NCI-H524 treated with DMSO at 0.1 percent for 48 hours (cell line): ENCODE data around the gene PCBP4.
"Not testable (repeated sequence)": the region's sequence is repeated elsewhere in the genome, so short reads cannot be mapped to it uniquely, and the experiment has no call there.

Experiments used
- DNase-seq: peaks from one replicate; lab custom pipeline; 2025; lab: John Stamatoyannopoulos, UW

Gene PCBP4

DNA sequence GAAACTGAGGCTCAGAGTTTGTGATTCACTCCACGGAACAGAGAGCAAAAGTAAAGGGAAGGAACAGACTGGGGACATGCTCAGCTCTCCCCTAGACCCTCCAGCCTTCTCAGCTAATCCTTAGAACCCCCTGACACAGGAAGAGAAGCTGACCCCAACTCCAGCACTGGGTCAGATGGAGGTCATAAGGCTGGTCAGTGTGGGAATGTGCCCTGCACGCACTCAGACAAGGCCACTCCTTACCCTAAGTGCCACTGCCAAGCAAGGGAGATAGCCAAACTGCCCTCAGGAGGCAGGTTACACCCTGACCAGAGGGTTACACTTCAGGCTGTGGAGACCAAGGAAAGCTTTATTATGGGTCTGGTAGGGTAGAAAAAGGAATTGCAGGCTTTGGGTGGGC, 27.3 kb upstream of the PCBP4 start:
- DNase-seq = no peak

DNA sequence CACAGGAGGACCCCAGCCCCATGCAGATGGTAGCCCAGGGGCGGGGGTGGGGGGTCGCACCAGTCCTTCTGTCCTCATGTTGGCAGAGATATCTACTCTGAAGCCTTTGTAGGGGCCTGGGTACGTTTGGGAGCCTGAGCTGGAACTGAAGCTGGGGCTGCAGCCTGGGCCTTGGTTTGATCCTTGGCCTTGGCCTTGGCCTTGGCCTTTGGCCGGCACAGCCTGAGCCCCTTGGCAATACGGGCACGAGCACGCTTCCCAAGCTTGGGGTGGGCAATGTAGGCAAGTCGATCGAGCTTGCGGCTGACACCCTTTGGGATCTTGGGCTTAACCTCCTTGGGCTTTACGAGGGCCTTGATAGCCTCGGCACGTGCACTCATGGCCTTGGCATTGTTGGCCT, 26.4 kb upstream of the PCBP4 start:
- DNase-seq = not testable (repeated sequence)

DNA sequence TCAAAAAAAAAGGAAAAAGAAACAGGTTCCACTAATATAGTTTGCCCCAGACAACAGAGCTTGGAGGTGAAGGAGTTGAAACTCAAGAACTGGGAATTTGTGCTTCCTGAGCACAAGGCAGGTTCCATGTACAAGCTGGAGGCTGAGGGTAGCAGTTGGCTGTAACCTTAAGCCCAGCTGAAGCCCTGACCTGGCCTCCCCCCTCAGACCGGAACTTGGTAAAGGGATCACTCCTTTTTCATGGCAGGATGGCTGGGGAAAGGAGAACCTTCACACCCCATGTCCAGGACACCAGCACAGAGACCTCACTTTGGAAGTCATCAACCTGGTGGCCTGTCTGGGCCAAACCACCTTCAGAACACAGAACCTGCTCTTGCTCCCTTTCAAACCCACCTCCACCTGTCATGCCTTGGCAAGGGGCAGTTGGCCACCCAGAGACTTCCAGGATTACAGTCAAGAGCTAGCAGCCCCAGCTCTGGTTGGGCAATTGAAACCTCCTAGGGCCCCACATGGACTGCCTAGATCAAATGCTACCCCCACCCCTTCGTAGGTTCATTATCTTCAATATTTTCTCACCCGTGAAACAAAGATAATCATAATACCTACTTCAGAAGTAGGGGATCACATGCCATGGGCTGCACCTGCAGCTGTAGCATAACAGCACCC, 24.9 kb upstream of the PCBP4 start:
- no peak for DNase-seq

DNA sequence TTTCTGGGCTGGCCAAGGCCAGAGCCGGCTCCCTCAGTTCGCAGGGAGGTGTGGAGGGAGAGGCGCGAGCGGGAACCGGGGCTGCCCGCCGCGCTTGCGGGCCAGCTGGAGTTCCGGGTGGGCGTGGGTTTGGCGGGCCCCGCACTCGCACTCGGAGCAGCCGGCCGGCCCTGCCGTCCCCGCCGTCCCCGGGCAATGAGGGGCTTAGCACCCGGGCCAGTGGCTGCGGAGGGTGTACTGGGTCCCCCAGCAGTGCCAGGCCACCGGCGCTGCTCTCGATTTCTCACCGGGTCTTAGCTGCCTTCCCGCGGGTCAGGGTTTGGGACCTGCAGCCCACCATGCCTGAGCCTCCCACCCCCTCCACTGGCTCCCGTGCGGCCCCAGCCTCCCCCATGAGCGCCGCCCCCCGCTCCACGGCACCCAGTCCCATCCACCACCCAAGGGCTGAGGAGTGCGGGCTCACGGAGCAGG, 23.3 kb upstream of the PCBP4 start:
- not testable (repeated sequence) for DNase-seq

GRCh38 chr3:51988286-51989146, 21.3 kb upstream of the PCBP4 start:
- DNase-seq = no peak

GRCh38 chr3:51987568-51987967, 20.3 kb upstream of the PCBP4 start:
- DNase-seq = no peak

DNA sequence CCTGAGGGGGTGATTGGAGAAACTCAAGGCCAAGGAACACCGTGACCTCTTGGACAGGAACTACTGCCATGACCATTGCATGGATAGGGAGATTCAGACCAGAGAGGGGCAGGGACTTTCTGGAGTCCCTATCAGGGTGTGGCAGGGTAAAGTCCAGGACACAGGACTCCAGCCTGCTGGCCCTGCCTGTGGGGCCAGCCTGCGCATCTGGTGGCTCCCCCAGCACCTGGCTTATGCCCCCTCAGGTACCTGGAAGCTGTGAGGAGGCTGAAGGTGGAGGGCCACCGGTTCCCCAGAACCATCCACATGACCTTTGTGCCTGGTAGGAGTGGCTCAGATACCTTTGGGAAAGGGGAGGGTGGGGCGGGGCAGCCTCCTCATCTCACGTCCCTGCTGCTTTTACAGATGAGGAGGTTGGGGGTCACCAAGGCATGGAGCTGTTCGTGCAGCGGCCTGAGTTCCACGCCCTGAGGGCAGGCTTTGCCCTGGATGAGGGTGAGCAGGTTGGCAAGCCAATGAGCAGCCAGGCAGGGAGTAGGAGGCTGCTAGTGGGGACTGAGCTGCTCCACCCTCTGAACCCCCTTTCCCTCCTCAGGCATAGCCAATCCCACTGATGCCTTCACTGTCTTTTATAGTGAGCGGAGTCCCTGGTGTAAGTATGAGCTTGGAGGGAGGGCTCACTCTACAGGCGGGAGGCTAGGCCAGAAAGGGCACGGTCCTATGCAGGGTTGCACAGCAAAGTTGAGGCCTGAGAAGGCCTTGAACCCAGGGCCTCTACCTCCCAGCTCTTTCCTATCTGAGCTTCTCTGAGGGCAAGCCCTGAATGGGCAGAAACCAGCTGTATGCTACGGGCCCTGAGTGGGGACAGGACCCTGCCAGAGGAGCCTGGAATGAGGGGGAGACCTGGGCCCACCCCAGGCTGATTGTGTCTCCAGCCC, 19.0 kb upstream of the PCBP4 start:
- DNase-seq = no peak

DNA sequence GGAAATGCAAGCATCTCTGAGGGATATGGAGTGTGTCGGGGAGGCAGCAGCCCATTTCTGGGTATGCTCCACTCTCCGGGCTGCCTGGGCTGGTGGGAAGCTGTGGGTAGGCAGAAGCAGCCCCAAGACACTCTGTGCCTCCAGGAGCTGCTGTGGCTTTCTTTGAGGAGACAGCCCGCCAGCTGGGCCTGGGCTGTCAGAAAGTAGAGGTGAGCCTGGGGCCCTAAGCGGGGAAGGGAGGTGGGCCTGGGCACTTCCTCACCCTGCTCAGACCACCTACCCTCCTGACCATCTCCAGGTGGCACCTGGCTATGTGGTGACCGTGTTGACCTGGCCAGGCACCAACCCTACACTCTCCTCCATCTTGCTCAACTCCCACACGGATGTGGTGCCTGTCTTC, 17.8 kb upstream of the PCBP4 start:
- DNase-seq = no peak

GRCh38 chr3:51984269-51984647, 17.0 kb upstream of the PCBP4 start:
- no peak for DNase-seq

DNA sequence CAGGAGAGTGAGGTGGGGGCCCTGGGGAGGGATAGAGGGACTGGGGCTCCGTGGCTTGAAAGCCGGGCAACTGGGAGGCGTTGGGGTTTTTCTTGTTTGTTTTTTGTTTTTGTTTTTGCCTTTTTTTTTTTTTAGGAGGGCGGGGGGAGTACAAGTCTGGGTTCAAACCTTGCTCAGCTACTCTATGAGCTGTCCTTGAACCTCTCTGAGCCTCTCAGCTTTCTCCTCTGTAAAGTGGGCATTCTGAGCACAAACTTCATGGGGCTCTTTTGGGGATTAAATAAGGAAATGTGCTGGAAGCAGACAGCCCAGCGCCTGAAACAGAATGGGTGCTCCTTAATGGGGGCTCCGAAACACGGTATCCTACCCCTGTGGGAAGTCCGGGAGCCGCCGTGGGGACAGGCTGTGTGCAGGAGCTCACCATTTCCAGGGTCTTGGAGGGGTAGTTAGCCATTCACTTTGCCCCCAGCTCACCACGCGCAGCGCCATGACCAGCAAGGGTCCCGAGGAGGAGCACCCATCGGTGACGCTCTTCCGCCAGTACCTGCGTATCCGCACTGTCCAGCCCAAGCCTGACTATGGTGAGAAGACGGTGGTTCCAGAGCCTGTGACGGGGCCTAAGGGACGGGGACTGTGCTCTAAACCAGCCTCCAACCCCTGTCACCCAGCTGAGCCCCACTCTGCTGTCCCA, 16.5 kb upstream of the PCBP4 start:
- no peak for DNase-seq

DNA sequence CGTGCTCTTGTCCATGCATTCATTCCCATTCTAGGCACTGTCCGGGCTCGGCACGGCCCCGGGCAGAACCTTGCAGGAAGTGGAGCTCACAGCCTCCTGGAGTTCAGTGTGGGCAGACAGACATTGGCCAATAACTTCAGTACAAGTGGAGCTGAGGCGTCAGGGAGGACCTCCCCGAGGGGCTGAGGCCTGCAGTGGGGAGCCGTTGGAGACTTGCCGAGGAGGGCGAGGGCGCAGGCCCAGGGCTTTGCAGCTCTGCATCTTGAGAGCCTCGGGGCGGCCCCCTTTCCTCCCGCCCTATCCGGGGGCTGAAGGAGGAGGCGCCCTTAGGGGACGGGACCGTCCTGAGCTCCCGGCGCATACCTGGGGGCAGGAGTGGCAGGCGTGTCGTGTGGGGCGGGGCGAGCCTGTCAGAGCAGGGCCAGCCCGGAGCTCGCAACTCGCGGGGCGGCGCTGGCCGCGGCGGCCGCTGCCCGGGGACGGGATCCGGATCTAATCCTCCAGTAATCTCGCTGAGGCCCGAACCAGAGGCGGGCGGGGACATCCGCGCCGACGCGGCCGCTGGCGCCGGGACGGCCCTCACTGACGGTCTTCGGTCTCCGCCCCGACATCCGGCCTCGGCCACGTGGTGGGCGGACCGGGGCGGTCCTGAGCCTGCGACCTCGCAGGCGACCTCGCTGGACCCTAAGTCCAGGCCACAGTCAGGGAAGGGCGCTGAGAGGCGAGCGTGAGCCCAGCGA, 15.8 kb upstream of the PCBP4 start, which contains the start of gene ACY1:
ACY1 (plus strand) TSS at position 698 of the 740 bp plus-strand sequence. CDS start 530 bp downstream, outside the sequence.
- DNase-seq = no peak

DNA sequence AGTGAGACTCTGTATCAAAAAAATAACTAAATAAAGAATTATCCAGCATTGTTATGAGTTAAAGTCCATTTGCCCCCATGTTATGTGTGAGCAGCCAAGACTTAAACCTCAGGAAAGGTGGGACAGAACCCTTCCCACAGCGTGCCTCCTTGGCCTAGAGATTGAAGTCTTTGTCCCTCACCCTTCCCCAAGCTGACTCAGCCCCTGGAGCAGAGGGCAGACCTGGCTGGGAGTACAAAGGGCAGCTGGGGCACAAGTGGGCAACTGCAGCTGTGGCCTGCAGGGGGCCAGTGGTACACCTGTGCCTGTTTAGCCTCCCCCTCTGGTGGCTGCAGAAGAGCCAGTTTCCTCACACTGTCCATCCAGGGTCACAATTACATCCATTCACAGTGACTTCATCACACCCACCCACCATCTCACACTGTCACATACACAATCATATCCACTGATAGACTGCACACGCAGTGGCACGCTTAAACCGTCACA, 15.1 kb upstream of the PCBP4 start:
- DNase-seq = no peak

DNA sequence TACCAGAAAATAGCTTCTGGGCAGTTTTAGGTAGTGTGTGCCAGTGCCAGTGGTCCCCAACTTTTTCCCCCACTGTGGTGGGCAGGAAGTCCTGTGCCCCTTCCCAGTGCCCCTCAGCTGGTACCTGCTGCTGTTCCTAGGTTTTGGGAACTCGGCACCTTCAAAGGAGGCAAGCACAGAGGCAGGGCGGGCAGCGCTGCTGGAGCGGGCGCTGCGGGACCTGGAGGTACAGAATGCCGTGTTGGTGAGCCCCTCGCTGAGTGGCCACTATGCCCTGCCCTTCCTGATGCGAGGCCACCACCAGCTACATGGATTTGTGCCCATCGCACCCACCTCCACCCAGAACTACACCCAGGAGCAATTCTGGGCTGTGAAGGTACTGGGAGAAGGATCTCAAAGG, 13.0 kb upstream of the PCBP4 start:
- DNase-seq = no peak

DNA sequence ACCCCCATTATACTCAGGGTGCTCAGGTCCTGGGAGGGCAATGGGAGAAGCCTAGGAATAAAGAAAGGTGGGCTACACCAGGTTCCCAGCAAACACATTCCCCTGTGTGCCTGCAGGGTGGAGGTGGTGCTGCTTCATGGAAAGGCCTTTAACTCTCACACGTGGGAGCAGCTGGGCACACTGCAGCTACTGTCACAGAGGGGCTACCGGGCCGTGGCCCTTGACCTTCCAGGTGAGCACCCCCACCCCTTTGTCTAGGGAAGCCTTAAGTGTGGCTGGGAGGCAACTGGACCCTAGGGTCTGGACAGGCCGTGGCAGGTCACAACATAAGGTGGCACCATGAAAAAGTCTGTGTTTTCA, 10.9 kb upstream of the PCBP4 start:
- no peak for DNase-seq

- no peak for DNase-seq
Observed at GRCh38 chr3:51977446-51978142, 10.3 kb upstream of the PCBP4 start.

- DNase-seq = peak; percentile 54
Observed at GRCh38 chr3:51975852-51976549, 8.7 kb upstream of the PCBP4 start.

DNA sequence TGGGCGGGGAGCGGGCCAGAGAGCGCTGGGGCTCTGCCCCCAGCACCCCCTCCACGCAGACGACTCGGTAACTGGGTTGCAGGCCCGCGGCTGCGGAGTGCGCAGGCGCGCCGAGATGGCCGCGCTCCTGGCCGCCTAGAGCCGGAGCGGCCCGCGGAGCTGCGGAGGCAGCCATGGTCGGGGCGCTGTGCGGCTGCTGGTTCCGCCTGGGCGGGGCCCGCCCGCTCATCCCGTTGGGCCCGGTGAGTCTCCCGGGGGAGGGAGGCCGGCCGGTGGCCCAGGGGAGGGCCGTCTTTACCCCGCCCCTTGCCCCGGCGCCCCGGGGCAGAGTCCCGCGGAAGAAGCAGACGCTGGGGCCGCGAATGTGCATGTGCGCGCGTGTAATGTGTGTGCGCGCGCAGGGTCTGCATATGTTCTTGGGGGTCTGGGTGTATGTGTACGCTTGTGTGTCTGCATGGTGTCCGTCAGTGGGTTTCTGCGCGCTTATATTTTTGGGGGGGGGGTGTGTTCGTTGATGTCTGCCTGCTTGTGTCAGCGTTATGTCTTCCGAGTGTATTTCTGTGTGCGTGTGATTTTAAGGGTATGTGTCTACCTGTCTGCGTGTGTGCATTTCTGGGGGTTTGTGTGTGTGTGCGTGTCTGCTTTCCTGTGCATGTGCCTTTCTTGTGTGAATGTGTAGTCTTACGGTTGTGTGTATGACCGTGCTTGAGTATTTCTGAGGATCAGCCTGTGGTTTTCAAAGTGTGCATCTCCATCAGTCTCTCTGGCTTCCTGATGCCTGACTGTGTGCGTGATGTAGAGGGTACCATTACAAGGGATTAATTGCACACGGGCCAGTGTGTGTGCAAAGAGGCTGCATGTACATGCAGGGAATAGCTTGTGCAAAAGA, 8.0 kb upstream of the PCBP4 start, which contains the start of gene ABHD14A:
ABHD14A (plus strand) TSS at position 102 of the 889 bp plus-strand sequence; CDS start at position 174, 72 bp downstream.
- DNase-seq = no peak

DNA sequence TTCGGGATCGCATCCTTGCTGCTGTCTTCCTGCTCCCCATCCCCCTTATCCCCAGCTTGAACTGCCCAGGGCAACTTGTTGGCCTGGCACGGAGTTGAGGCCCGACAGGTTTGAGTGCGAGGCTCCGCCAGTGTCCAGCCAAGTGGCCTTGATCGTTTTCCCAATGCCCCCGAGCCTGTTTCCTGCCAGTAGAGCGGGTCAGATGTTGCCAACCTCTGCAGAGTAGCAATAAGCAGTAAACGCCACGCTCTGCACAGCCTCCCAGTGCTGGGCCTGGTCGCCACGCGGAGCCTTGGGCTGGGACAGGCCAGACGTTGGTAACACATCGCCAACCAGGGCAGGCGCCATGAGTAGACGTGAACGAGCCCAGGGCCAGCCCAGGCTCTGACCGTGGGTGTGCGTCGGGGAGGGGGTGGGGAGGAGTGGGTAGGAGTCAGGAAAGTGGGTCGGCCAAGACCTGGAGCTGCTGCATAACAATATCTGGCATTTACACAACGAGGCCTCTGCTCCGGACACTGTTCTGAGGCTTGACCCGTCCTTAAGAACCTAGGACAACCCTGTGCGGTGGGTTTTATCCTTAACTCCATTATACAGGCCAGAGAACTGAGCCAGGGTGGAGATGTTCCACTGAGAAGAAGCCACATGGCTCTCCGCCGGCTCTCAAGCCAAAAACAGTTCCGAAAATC, 7.2 kb upstream of the PCBP4 start:
- no peak for DNase-seq
